Measurements from ENCODE around the gene TRIM65.

TRIM65 gene

DNA sequence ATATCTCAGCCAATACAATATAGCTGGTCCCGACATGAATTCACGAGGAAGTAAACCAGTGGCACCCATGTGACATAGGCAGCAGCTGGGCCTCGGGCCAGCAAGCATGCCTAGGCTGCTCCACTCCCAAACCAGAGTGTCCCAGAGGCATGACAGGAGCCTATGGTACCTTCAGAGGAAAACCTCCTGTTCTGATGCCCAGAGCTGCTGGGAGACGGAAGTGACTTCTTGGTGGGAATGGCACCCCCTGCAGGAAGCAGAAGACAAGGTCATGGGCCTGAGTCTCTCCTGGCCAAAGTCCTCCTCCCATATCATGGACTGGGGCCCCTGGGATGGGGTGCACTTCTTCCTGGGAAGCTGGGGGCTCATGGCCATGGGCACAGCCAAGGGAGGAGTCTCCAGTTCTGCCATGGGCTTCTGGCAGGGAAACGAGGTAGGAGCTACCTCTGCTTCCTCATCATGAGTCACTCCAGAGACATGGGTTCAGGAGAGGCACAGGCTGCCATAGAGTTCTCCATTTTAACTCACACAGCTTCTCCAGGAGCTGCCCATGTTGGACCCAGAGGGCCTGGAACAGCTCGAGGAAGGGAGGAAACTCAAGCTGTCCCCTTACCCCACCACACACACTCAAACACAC is 30.7 kb upstream of the TRIM65 start:
- no peak overlapping the region for H3K4me3 ChIP-seq (replicated peaks; ENCODE audit: insufficient read depth, low read length)
- TF ChIP-seq GABPA (IDR thresholded peaks at IDR 0.05; ENCODE audit: low read depth), result no peak
- TF ChIP-seq, protein P1, sequence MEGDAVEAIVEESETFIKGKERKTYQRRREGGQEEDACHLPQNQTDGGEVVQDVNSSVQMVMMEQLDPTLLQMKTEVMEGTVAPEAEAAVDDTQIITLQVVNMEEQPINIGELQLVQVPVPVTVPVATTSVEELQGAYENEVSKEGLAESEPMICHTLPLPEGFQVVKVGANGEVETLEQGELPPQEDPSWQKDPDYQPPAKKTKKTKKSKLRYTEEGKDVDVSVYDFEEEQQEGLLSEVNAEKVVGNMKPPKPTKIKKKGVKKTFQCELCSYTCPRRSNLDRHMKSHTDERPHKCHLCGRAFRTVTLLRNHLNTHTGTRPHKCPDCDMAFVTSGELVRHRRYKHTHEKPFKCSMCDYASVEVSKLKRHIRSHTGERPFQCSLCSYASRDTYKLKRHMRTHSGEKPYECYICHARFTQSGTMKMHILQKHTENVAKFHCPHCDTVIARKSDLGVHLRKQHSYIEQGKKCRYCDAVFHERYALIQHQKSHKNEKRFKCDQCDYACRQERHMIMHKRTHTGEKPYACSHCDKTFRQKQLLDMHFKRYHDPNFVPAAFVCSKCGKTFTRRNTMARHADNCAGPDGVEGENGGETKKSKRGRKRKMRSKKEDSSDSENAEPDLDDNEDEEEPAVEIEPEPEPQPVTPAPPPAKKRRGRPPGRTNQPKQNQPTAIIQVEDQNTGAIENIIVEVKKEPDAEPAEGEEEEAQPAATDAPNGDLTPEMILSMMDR (IDR thresholded peaks at IDR 0.05; ENCODE audit: insufficient read depth, low read length), result peak; percentile 7
- DNase-seq (ENCODE audit: low read depth in 1 of 2, low spot score in 1 of 2), result peak in 1 of 2 experiments; percentile 43
- H3K27me3 ChIP-seq (ENCODE audit: insufficient read depth, poor library complexity, severe bottlenecking), result no peaks in the 10 kb centered on the region
- no peak overlapping the region for H3K27ac ChIP-seq (replicated peaks)

DNA sequence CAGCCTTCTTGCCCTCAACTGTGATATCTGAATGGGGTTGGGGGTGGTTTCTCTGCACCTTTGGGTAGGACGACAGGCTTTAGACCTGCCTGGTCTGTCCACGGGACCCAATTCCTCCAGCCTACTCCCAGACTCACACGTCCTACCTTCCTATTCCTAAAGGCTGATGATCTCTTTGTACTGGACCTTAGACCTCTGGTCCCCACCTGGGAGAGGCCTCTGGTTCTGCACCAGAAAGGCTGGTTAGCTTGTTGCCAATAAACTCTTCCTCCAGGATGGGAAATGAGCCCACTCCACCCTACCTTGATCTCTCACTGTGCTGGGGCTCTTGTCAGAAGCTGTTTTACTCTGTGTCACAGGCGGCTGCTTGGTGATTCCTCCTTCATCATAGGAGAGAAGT is 29.7 kb upstream of the TRIM65 start:
- DNase-seq (ENCODE audit: low read depth in 1 of 2, low spot score in 1 of 2), result no peak
- TF ChIP-seq SPI1 (IDR thresholded peaks at IDR 0.05; ENCODE audit: borderline replicate concordance, low read depth), result no peak
- TF ChIP-seq GABPA (IDR thresholded peaks at IDR 0.05; ENCODE audit: low read depth), result no peak
- TF ChIP-seq, protein P1 (IDR thresholded peaks at IDR 0.05; ENCODE audit: insufficient read depth, low read length), result no peak
- TF ChIP-seq, protein P2, sequence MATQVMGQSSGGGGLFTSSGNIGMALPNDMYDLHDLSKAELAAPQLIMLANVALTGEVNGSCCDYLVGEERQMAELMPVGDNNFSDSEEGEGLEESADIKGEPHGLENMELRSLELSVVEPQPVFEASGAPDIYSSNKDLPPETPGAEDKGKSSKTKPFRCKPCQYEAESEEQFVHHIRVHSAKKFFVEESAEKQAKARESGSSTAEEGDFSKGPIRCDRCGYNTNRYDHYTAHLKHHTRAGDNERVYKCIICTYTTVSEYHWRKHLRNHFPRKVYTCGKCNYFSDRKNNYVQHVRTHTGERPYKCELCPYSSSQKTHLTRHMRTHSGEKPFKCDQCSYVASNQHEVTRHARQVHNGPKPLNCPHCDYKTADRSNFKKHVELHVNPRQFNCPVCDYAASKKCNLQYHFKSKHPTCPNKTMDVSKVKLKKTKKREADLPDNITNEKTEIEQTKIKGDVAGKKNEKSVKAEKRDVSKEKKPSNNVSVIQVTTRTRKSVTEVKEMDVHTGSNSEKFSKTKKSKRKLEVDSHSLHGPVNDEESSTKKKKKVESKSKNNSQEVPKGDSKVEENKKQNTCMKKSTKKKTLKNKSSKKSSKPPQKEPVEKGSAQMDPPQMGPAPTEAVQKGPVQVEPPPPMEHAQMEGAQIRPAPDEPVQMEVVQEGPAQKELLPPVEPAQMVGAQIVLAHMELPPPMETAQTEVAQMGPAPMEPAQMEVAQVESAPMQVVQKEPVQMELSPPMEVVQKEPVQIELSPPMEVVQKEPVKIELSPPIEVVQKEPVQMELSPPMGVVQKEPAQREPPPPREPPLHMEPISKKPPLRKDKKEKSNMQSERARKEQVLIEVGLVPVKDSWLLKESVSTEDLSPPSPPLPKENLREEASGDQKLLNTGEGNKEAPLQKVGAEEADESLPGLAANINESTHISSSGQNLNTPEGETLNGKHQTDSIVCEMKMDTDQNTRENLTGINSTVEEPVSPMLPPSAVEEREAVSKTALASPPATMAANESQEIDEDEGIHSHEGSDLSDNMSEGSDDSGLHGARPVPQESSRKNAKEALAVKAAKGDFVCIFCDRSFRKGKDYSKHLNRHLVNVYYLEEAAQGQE (IDR thresholded peaks at IDR 0.05; ENCODE audit: insufficient replicate concordance, low read depth), result no peak
- TF ChIP-seq POLR2AphosphoS5 (IDR thresholded peaks at IDR 0.05; ENCODE audit: low read depth), result no peak
- no peak overlapping the region for H3K27ac ChIP-seq (replicated peaks)
- no peaks in the 10 kb centered on the region for H3K27me3 ChIP-seq (ENCODE audit: insufficient read depth, poor library complexity, severe bottlenecking)
- no peak overlapping the region for H3K4me3 ChIP-seq (replicated peaks; ENCODE audit: insufficient read depth, low read length)

DNA sequence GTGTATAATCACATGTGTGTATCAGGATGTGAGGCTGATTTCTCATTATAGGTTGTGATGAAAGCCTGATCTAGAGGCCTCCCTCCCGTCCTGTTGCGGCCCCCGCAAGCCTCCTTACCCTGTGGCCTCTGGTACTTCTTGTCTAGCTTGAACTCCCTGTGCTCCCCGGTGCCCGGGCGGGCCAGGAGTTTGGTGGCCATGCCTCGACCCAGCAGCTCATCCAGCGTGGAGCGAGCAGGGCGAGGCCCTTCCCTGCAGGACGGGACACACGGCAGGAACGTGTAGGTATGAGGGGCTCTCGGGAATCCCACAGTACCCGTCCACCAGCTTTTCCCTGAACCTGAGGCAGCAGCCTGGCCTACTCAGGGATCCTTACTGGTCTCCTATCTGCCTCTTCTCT is 29.2 kb upstream of the TRIM65 start:
- Histone ChIP-seq H3K27ac (replicated peaks) (no peak overlapping the region), H3K4me3 (replicated peaks; ENCODE audit: insufficient read depth, low read length) (no peak overlapping the region), H3K27me3 (ENCODE audit: insufficient read depth, poor library complexity, severe bottlenecking) (no peaks in the 10 kb centered on the region)
- no peak for TF ChIP-seq POLR2AphosphoS5 (IDR thresholded peaks at IDR 0.05; ENCODE audit: low read depth)
- no peak for DNase-seq (ENCODE audit: low read depth in 1 of 2, low spot score in 1 of 2)

DNA sequence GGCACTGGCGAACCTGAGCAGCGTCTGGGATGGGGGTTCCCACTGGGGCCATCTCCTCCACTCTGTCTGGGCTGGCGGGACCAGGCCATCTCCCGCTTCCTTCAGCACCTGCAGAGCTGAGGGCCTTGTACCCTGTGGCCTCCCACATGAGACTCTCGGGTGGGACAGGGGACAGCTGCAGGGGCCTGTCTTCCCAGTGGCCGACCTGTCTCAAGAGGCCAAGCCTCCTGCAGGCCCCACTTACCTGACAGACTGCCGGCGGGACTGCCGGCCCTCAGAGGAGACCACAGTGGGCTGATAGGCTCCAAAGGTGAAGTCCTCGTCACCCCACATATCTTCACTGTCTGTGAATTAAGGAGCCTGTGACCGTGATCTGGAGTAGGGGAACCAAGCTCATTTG is 28.4 kb upstream of the TRIM65 start:
- TF ChIP-seq, protein P1 (IDR thresholded peaks at IDR 0.05; ENCODE audit: insufficient read depth, low read length), result no peak
- TF ChIP-seq, protein P2 (IDR thresholded peaks at IDR 0.05; ENCODE audit: insufficient replicate concordance, low read depth), result no peak
- no peak for TF ChIP-seq SPI1 (IDR thresholded peaks at IDR 0.05; ENCODE audit: borderline replicate concordance, low read depth)
- no peak for TF ChIP-seq GABPA (IDR thresholded peaks at IDR 0.05; ENCODE audit: low read depth)
- TF ChIP-seq POLR2AphosphoS5 (IDR thresholded peaks at IDR 0.05; ENCODE audit: low read depth), result no peak
- H3K27ac ChIP-seq (replicated peaks), result no peak overlapping the region
- no peak for DNase-seq (ENCODE audit: low read depth in 1 of 2, low spot score in 1 of 2)

More for the DNA sequence above, 28.4 kb upstream of the TRIM65 start:
- Histone ChIP-seq H3K4me3 (replicated peaks; ENCODE audit: insufficient read depth, low read length) (no peak overlapping the region), H3K27me3 (ENCODE audit: insufficient read depth, poor library complexity, severe bottlenecking) (no peaks in the 10 kb centered on the region)

Data from HL-60 (cell line).